ENCODE measurements around the gene DACH1. TPM values are rescaled to one million over a fixed set of nuclear protein-coding genes. Genes with fewer than 3 reads are reported as not detected.

DACH1 gene
- total and polyA plus RNA-seq, 12 donors: 3.6 to 20.0 (median 8.8) TPM

GRCh38 chr13:71754407-71754974 is 112.5 kb downstream of the DACH1 start:
- intact Hi-C loops (cut with DNase I): no loop called here
- no peak for TF ChIP-seq CTCF (IDR thresholded peaks at IDR 0.05)
- Histone ChIP-seq H3K9me3 (replicated peaks in 1 of 3) (no peaks in the 10 kb centered on the region), H3K4me3 (no peak overlapping the region), H3K27ac (no peak overlapping the region), H3K4me1 (replicated peaks in 1 of 2) (peaks cover 0 to 14% of the 10 kb centered on the region in 2 donors), H3K27me3 (no peaks in the 10 kb centered on the region), H3K36me3 (replicated peaks in 1 of 2) (no peaks in the 10 kb centered on the region)
- DNase-seq: peak in 1 of 7 donors; percentile 17
- WGBS, 4 donors: 84 to 91% (median 87%) methylated on average over 7 of the region's 7 CpGs

DNA sequence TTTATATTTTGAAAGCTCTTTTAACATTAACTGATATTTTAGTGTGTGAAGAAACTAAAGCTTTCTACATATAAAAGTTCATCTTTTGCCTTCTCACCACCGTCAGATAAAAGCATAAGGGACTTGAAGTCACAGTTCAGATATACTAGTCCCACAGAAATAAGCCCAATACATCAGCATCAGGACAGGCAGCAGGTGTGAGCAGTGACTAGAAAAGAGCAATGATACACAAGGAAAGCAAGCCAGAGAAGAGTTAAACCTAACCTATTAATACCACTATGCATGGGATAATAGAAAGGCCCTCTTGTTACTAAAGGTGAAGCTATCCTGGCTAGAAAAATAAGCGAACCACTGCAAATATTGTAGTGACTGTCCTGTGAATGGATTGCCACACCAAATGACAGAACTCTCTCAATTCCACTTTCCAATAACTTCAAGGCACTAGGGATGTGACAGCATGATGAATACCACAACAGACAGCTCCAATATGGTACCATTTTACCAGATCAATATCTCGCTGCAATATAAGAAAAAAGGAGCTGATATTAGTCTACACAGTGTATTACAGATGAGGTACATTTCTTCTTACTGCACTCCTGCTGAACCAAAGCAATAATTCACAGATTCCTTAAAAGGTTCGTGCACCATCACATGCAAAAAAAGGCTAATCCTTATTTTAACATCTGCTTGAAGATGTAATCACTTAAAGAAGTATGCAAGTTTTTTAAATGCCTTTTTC is 114.1 kb downstream of the DACH1 start:
- TF ChIP-seq POLR2A (IDR thresholded peaks at IDR 0.05) (no peak), CTCF (IDR thresholded peaks at IDR 0.05) (no peak)
- intact Hi-C loops (cut with DNase I): no loop called here
- Histone ChIP-seq H3K9me3 (replicated peaks in 1 of 3) (no peaks in the 10 kb centered on the region), H3K4me1 (replicated peaks in 1 of 2) (no peaks in the 10 kb centered on the region), H3K27me3 (no peaks in the 10 kb centered on the region), H3K27ac (no peak overlapping the region), H3K4me3 (no peak overlapping the region), H3K36me3 (replicated peaks in 1 of 2) (no peaks in the 10 kb centered on the region)
- DNase-seq: no peak
- WGBS, 4 donors: 82 to 91% (median 88%) methylated on average over 4 of the region's 4 CpGs

DNA sequence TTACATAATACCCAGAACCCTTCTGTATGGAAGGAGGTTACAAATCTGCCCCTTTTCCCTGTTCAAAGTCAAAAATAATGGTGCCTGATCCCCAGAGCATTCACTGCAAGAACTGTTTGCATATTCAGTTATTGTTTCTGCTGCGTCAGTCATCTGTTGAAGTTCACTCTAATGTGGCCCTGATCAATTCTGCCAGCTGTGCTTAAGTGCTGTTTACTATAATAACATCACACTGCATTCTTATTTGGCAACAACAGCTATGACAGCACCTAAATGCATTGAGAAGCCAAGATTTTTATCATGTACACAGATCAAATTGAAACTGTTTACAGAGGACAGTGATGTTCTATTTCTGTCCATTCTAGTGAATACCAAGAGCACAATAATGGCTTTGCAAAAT is 115.9 kb downstream of the DACH1 start:
- WGBS, 4 donors: 65 to 86% (median 73%) methylated on average over 1 of the region's 1 CpG

DNA sequence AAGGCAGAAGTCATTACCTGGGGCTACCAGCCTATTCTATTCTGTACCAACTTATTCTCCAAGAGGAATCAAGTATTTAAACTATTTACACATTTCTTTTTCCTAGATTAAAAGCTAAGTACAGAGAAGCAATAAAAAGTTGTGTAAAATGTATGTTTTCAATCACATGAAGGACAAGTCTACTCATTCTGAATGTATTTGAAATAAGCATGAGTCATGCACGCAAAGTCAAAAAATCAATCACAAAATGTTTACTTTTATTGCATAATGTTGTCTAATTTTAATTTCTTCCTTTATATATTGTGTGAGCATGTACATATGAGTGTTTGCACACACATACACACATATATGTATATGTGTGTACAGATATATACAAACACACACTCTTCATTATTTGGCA is 136.7 kb downstream of the DACH1 start:
- intact Hi-C loops (cut with DNase I): no loop called here
- 92 to 99% (median 98%) methylated on average over 1 of the region's 1 CpG for WGBS, 4 donors

More for the DNA sequence above, 115.9 kb downstream of the DACH1 start:
- TF ChIP-seq POLR2A (IDR thresholded peaks at IDR 0.05): no peak
- TF ChIP-seq CTCF (IDR thresholded peaks at IDR 0.05): no peak
- no peak for DNase-seq
- H3K36me3 ChIP-seq (replicated peaks in 1 of 2): no peaks in the 10 kb centered on the region
- H3K27me3 ChIP-seq: no peaks in the 10 kb centered on the region
- H3K4me1 ChIP-seq (replicated peaks in 1 of 2): no peaks in the 10 kb centered on the region
- peak overlapping the region in 2 of 5 donors; percentile 10 to 12 for H3K27ac ChIP-seq
- H3K9me3 ChIP-seq (replicated peaks in 1 of 3): no peaks in the 10 kb centered on the region
- H3K4me3 ChIP-seq: no peak overlapping the region
- intact Hi-C loops (cut with DNase I): no loop called here

More for the DNA sequence above, 136.7 kb downstream of the DACH1 start:
- TF ChIP-seq CTCF (IDR thresholded peaks at IDR 0.05) (no peak), POLR2A (IDR thresholded peaks at IDR 0.05) (no peak)
- Histone ChIP-seq H3K9me3 (replicated peaks in 1 of 3) (no peaks in the 10 kb centered on the region), H3K4me3 (no peak overlapping the region), H3K27me3 (no peaks in the 10 kb centered on the region), H3K36me3 (replicated peaks in 1 of 2) (no peaks in the 10 kb centered on the region), H3K27ac (no peak overlapping the region), H3K4me1 (replicated peaks in 1 of 2) (peaks cover 0 to 8% of the 10 kb centered on the region in 2 donors)
- no peak for DNase-seq
